Measurements from ENCODE around the gene FARP1. TPM values are rescaled to one million over a fixed set of nuclear protein-coding genes. Genes with fewer than 3 reads are reported as not detected.
A peak's percentile ranks its signal among the peaks of the same experiment; 100 is the strongest.

FARP1 gene
- total RNA-seq, 4 donors from 2014 or later, result 21.2 to 56.5 (median 35.1) TPM

GRCh38 chr13:98482476-98483444 is 339.9 kb downstream of the FARP1 start:
- H3K27me3 ChIP-seq, result no peaks in the 10 kb centered on the region
- intact Hi-C loops (cut with DNase I), result no loop called here
- no peaks in the 10 kb centered on the region for H3K36me3 ChIP-seq
- 57% methylated on average over 21 of the region's 28 CpGs for WGBS
- DNase-seq (ENCODE audit: extremely low spot score), result no peak
- peak overlapping the region in 3 of 4 donors; percentile 4 to 16 (median 7) for H3K4me3 ChIP-seq
- peaks cover 76 to 98% (median 97%) of the 10 kb centered on the region in 4 donors for H3K4me1 ChIP-seq
- peak; percentile 59 to 86 for TF ChIP-seq POLR2AphosphoS5 (IDR thresholded peaks at IDR 0.05)
- peak; percentile 13 for TF ChIP-seq EP300 (IDR thresholded peaks at IDR 0.05)
- peak in 1 of 3 experiments; percentile 14 for TF ChIP-seq CTCF (IDR thresholded peaks at IDR 0.05)
- no peak for TF ChIP-seq POLR2A (IDR thresholded peaks at IDR 0.05; ENCODE audit: low read depth)
- H3K9me3 ChIP-seq, result no peaks in the 10 kb centered on the region
- peak overlapping the region; percentile 60 to 77 (median 73) for H3K27ac ChIP-seq (replicated peaks in 1 of 4)

GRCh38 chr13:98483601-98484288 is 340.9 kb downstream of the FARP1 start:
- intact Hi-C loops (cut with DNase I), result no loop called here
- H3K9me3 ChIP-seq, result no peaks in the 10 kb centered on the region
- H3K4me1 ChIP-seq, result peaks cover 84 to 98% (median 97%) of the 10 kb centered on the region in 4 donors
- peak overlapping the region; percentile 60 to 77 (median 73) for H3K27ac ChIP-seq (replicated peaks in 1 of 4)
- no peak for TF ChIP-seq EP300 (IDR thresholded peaks at IDR 0.05)
- no peak for TF ChIP-seq POLR2A (IDR thresholded peaks at IDR 0.05; ENCODE audit: low read depth)
- TF ChIP-seq CTCF (IDR thresholded peaks at IDR 0.05), result no peak
- no peak for TF ChIP-seq POLR2AphosphoS5 (IDR thresholded peaks at IDR 0.05)
- no peaks in the 10 kb centered on the region for H3K36me3 ChIP-seq
- no peak for DNase-seq (ENCODE audit: extremely low spot score)
- H3K27me3 ChIP-seq, result no peaks in the 10 kb centered on the region
- WGBS, result 61% methylated on average over 14 of the region's 14 CpGs
- peak overlapping the region in 2 of 4 donors; percentile 5 to 16 for H3K4me3 ChIP-seq

- H3K27ac ChIP-seq (replicated peaks in 1 of 4), result peak overlapping the region; percentile 60 to 77 (median 73)
- DNase-seq (ENCODE audit: extremely low spot score), result no peak
- H3K36me3 ChIP-seq, result no peaks in the 10 kb centered on the region
- H3K4me3 ChIP-seq, result peak overlapping the region in 1 of 4 donors; percentile 21
- H3K4me1 ChIP-seq, result peaks cover 88 to 98% (median 96%) of the 10 kb centered on the region in 4 donors
- no peaks in the 10 kb centered on the region for H3K9me3 ChIP-seq
- WGBS, result 49% methylated on average over 18 of the region's 21 CpGs
- intact Hi-C loops (cut with DNase I), result no loop called here
- H3K27me3 ChIP-seq, result no peaks in the 10 kb centered on the region
- TF ChIP-seq EP300 (IDR thresholded peaks at IDR 0.05), result peak; percentile 58
- no peak for TF ChIP-seq POLR2A (IDR thresholded peaks at IDR 0.05; ENCODE audit: low read depth)
- peak; percentile 43 to 66 for TF ChIP-seq POLR2AphosphoS5 (IDR thresholded peaks at IDR 0.05)
- TF ChIP-seq CTCF (IDR thresholded peaks at IDR 0.05), result no peak
These were observed 341.7 kb downstream of the FARP1 start for GRCh38 chr13:98484289-98485219.

GRCh38 chr13:98485561-98485960 is 342.7 kb downstream of the FARP1 start:
- TF ChIP-seq POLR2A (IDR thresholded peaks at IDR 0.05; ENCODE audit: low read depth) (no peak), CTCF (IDR thresholded peaks at IDR 0.05) (no peak), EP300 (IDR thresholded peaks at IDR 0.05) (no peak), POLR2AphosphoS5 (IDR thresholded peaks at IDR 0.05) (no peak)
- Histone ChIP-seq H3K4me3 (no peak overlapping the region), H3K36me3 (no peaks in the 10 kb centered on the region), H3K4me1 (peaks cover 88 to 100% (median 98%) of the 10 kb centered on the region in 4 donors), H3K27ac (replicated peaks in 1 of 4) (peak overlapping the region; percentile 60 to 77 (median 73)), H3K9me3 (no peaks in the 10 kb centered on the region), H3K27me3 (no peaks in the 10 kb centered on the region)
- no peak for DNase-seq (ENCODE audit: extremely low spot score)
- intact Hi-C loops (cut with DNase I), result no loop called here
- 96% methylated on average over 10 of the region's 11 CpGs for WGBS

All from esophagus muscularis mucosa (tissue), 4 donors.